A673 (cell line): ENCODE measurements around the gene PLET1. TPM values are rescaled to one million over a fixed set of nuclear protein-coding genes. Genes with fewer than 3 reads are reported as not detected.

ENCODE experiments used
- BruUV-seq: library from RNA; stranded (reverse); fragments of 400-500 nt; replicated peaks from 2 replicates; lab custom pipeline; 2021; lab: Mats Ljungman, UMichigan
- CTCF ChIA-PET: fragments of 300-600 bp; sonication (Branson Sonifier 250); formaldehyde crosslinking; loops from one replicate; lab custom pipeline; 2022; ENCODE audit warnings: antibody characterized with exemption; lab: Charles Lee
- POLR2A ChIA-PET: fragments of 300-600 bp; sonication (Branson Sonifier 250); formaldehyde crosslinking; loops from one replicate; lab custom pipeline; 2022; ENCODE audit warnings: antibody characterized with exemption; ENCODE audit not compliant: low non-redundant PET; lab: Charles Lee
- DNase-seq: peaks from one replicate; pipeline ENCODE4 v3.0.0-alpha.2; 2015; ENCODE audit warnings: low spot score
- H3K27ac ChIP-seq: fragments of 200-600 bp; sonication (generic); 2 replicates; pipeline ENCODE4 v1.5.1; 2016; ENCODE audit warnings: mixed run types, low read depth, mild to moderate bottlenecking, mixed read lengths, antibody characterized with exemption, low read length; ENCODE audit not compliant: poor library complexity, severe bottlenecking
- H3K27me3 ChIP-seq: fragments of 200-600 bp; sonication (generic); replicated peaks from 2 replicates; pipeline ENCODE4 v1.6.1; 2017; ENCODE audit warnings: mixed run types, low read depth, mild to moderate bottlenecking, mixed read lengths, antibody characterized with exemption, low read length; ENCODE audit not compliant: insufficient read depth, poor library complexity
- H3K36me3 ChIP-seq: fragments of 200-600 bp; sonication (generic); 2 replicates; pipeline ENCODE4 v1.6.1; 2016; ENCODE audit warnings: mixed run types, mild to moderate bottlenecking, mixed read lengths, antibody characterized with exemption, low read length; ENCODE audit not compliant: insufficient read depth, poor library complexity, severe bottlenecking
- H3K4me1 ChIP-seq: fragments of 200-600 bp; sonication (generic); 2 replicates; pipeline ENCODE4 v1.6.1; 2017; ENCODE audit warnings: mixed run types, mild to moderate bottlenecking, mixed read lengths, antibody characterized with exemption, low read length; ENCODE audit not compliant: insufficient read depth, poor library complexity, severe bottlenecking
- H3K4me3 ChIP-seq: fragments of 200-600 bp; sonication (generic); 2 replicates; pipeline ENCODE4 v1.5.1; 2016; ENCODE audit warnings: low read depth, mixed run types, mild to moderate bottlenecking, mixed read lengths, low read length; ENCODE audit not compliant: poor library complexity, severe bottlenecking
- H3K9me3 ChIP-seq: fragments of 200-600 bp; sonication (generic); 2 replicates; pipeline ENCODE4 v1.6.1; 2016; ENCODE audit warnings: mixed run types, low read depth, mild to moderate bottlenecking, mixed read lengths, antibody characterized with exemption, low read length; ENCODE audit not compliant: poor library complexity, severe bottlenecking
- CTCF ChIP-seq: fragments of 300-800, 200-600 bp; sonication (generic); conservative IDR thresholded peaks from 2 replicates; pipeline ENCODE4 v1.5.1; 2017; ENCODE audit warnings: low read depth, mild to moderate bottlenecking, antibody characterized with exemption, low read length, moderate library complexity, mixed read lengths
- EZH2 ChIP-seq: fragments of 200-600 bp; sonication (generic); IDR thresholded peaks from 2 replicates; pipeline ENCODE4 v1.6.1; 2017; ENCODE audit warnings: borderline replicate concordance, low read depth, mild to moderate bottlenecking, mixed read lengths, antibody characterized with exemption, low read length; ENCODE audit not compliant: poor library complexity, severe bottlenecking
- intact Hi-C: fragments of 100-400 bp; cut with micrococcal nuclease; formaldehyde crosslinking; loops from one replicate; pipeline ENCODE4 v1.10.0; 2022; ENCODE audit not compliant: unreplicated experiment
- total RNA-seq: library from RNA; stranded (reverse); gene quantifications from 2 replicates; pipeline ENCODE4 v1.2.3, GENCODE V29; 2021

The PLET1 gene
- total RNA-seq, 1 experiment from 2014 or later = not detected

DNA sequence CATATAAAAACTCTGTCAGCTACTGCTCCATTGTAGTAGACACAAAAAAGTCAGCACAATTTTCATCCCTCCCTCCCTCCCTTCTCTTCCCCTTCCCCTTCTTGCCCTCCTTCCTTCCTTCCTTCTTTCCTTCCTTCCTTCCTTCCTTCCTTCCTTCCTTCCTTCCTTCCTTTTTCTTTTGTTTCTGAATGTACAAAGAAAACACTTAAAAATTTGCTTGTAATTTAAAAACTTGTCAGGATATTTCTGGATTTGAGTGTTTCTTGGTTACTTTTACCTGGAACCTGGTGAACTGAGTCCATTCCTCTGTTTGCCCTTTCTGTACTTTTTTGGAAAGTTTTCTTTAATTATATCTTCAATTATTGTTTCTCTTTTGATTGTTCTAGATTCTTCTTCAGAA is 31.5 kb upstream of the PLET1 start:
- BruUV-seq = no TSS peak
- POLR2A ChIA-PET = interaction anchor here (0.7 to 0.9 kb wide), 2 partner anchors 205 to 489 kb away, joined by 5 to 9 read pairs; no protein-coding TSS in a partner anchor
- Histone ChIP-seq H3K36me3 (peaks cover 24% of the 10 kb centered on the region), H3K27me3 (no peaks in the 10 kb centered on the region), H3K4me1 (peaks cover 59% of the 10 kb centered on the region), H3K9me3 (no peaks in the 10 kb centered on the region), H3K4me3 (peak overlapping the region; percentile 64), H3K27ac (peak overlapping the region; percentile 92)
- CTCF ChIA-PET = interaction anchor here (1.0 kb wide), 1 partner anchor 998 kb away, joined by 8 read pairs; no protein-coding TSS in a partner anchor
- DNase-seq = peak; percentile 76
- no peak for TF ChIP-seq CTCF
- TF ChIP-seq EZH2 = no peak
- intact Hi-C loops = loop anchor here (2.0 to 5.0 kb wide), 5 partner anchors 205 to 997 kb away; partner anchors contain the start of gene NCAM1

DNA sequence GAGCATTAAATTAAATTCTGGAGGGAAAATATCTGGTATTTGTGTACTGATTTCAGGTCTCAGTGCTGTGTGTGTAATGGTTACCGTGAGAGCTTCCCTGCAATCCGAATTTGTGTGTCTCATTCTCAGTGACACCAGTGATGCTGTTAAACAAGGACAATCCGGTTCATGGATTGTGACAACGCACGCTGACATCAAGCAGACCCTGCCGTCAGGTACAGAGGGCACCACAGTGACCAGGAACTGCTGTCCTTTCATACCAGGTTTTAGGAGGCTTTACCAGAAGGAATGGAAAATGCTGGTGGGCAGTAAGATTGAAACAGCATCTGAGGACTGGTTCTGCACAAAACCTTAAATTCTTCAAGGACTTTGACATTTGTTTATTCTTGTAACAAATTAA is 30.5 kb upstream of the PLET1 start:
- BruUV-seq = no TSS peak
- peak overlapping the region; percentile 92 for H3K27ac ChIP-seq
- ChIA-PET CTCF (no interaction called here), POLR2A (interaction anchor here (0.7 kb wide), 1 partner anchor 672 kb away, joined by 3 read pairs; no protein-coding TSS in a partner anchor)
- no peaks in the 10 kb centered on the region for H3K27me3 ChIP-seq
- peak; percentile 47 for DNase-seq
- H3K9me3 ChIP-seq = no peaks in the 10 kb centered on the region
- peak overlapping the region; percentile 64 for H3K4me3 ChIP-seq
- TF ChIP-seq CTCF (no peak), EZH2 (no peak)
- H3K36me3 ChIP-seq = peaks cover 14% of the 10 kb centered on the region
- peaks cover 50% of the 10 kb centered on the region for H3K4me1 ChIP-seq
- intact Hi-C loops = loop anchor here (2.0 to 5.0 kb wide), 5 partner anchors 206 to 826 kb away; partner anchors contain the start of gene NCAM1

DNA sequence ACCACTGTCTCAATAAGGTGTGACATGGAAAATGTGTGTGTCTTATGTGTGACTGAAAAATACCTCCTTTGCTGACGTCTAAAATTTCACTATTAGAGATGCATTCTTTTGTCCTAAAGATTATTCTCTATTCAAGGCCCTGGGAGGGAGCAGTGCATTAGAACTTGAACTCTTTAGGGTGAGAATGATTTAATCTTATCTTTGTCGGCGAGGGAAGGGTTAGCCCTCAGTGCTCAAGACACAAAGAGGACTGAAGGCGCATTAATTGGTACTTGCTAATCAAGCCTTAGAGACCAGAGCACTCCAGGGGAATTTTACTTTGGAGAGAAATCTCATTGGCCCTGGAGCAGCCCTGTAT is 29.8 kb upstream of the PLET1 start:
- ChIA-PET POLR2A (no interaction called here), CTCF (no interaction called here)
- H3K9me3 ChIP-seq = no peaks in the 10 kb centered on the region
- H3K4me1 ChIP-seq = peaks cover 50% of the 10 kb centered on the region
- TF ChIP-seq CTCF (no peak), EZH2 (no peak)
- peaks cover 11% of the 10 kb centered on the region for H3K36me3 ChIP-seq
- BruUV-seq = TSS peak; percentile 68
- peak overlapping the region; percentile 64 for H3K4me3 ChIP-seq
- intact Hi-C loops = loop anchor here (1.0 to 5.0 kb wide), 6 partner anchors 207 to 827 kb away; partner anchors contain the start of gene NCAM1
- peak; percentile 54 for DNase-seq
- peak overlapping the region; percentile 92 for H3K27ac ChIP-seq
- no peaks in the 10 kb centered on the region for H3K27me3 ChIP-seq
